NOMO-1 (cell line): ENCODE data around the gene SSBP2.
"Not testable (repeated sequence)": the region's sequence is repeated elsewhere in the genome, so short reads cannot be mapped to it uniquely, and the experiment has no call there.

Source experiments
- DNase-seq, 2 experiments: peaks; one replicate each; lab custom pipeline; 2025; ENCODE audit not compliant: unreplicated experiment in 2 of 2; lab: John Stamatoyannopoulos, UW

SSBP2 gene

GRCh38 chr5:81537905-81538547 is 212.9 kb downstream of the SSBP2 start:
- DNase-seq: no peak

GRCh38 chr5:81534441-81534840 is 216.5 kb downstream of the SSBP2 start:
- peak in 1 of 2 experiments; percentile 44 for DNase-seq

- peak in 1 of 2 experiments; percentile 2 for DNase-seq
Observed at GRCh38 chr5:81533629-81534405, 217.1 kb downstream of the SSBP2 start.

- DNase-seq: no peak
Observed at GRCh38 chr5:81530919-81531318, 220.0 kb downstream of the SSBP2 start.

- DNase-seq: peak; percentile 27 to 66
Observed at GRCh38 chr5:81525690-81526089, 225.2 kb downstream of the SSBP2 start.

GRCh38 chr5:81524015-81524414 is 226.9 kb downstream of the SSBP2 start:
- DNase-seq: no peak

- DNase-seq: no peak
Observed at GRCh38 chr5:81522571-81522970, 228.3 kb downstream of the SSBP2 start.

- no peak for DNase-seq
Observed at GRCh38 chr5:81520769-81521168, 230.1 kb downstream of the SSBP2 start.

GRCh38 chr5:81519217-81519905 is 231.5 kb downstream of the SSBP2 start:
- no peak for DNase-seq

GRCh38 chr5:81517462-81517861 is 233.4 kb downstream of the SSBP2 start:
- peak; percentile 3 to 35 for DNase-seq

- peak in 1 of 2 experiments; percentile 54 for DNase-seq
Observed at GRCh38 chr5:81516091-81516490, 234.8 kb downstream of the SSBP2 start.

- DNase-seq: peak in 1 of 2 experiments; percentile 15
Observed at GRCh38 chr5:81513982-81514381, 236.9 kb downstream of the SSBP2 start.

- DNase-seq: no peak
Observed at GRCh38 chr5:81513473-81513872, 237.4 kb downstream of the SSBP2 start.

- DNase-seq: peak; percentile 94
Observed at GRCh38 chr5:81506900-81507588, 243.9 kb downstream of the SSBP2 start.

GRCh38 chr5:81506378-81506777 is 244.5 kb downstream of the SSBP2 start:
- DNase-seq: no peak

GRCh38 chr5:81505672-81506071 is 245.2 kb downstream of the SSBP2 start:
- no peak for DNase-seq

GRCh38 chr5:81503602-81504001 is 247.3 kb downstream of the SSBP2 start:
- DNase-seq: not testable (repeated sequence)

GRCh38 chr5:81495286-81495685 is 255.6 kb downstream of the SSBP2 start:
- no peak for DNase-seq

- no peak for DNase-seq
Observed at GRCh38 chr5:81488862-81489261, 262.0 kb downstream of the SSBP2 start.

GRCh38 chr5:81486711-81487110 is 264.2 kb downstream of the SSBP2 start:
- DNase-seq: no peak

- DNase-seq: no peak
Observed at GRCh38 chr5:81482595-81482994, 268.3 kb downstream of the SSBP2 start.
